Measurements from ENCODE around the gene ACOX2.

GRCh38 chr3:58556001-58556400, 19.0 kb upstream of the ACOX2 start:
- TF ChIP-seq ZC3H10 (CRISPR knock-in tag; IDR thresholded peaks at IDR 0.05) (no peak), ZNF70 (CRISPR knock-in tag; IDR thresholded peaks at IDR 0.05) (no peak), PPARA (CRISPR knock-in tag; IDR thresholded peaks at IDR 0.05; ENCODE audit: borderline replicate concordance) (no peak), CSDC2 (CRISPR knock-in tag; IDR thresholded peaks at IDR 0.05) (no peak), OSR1 (CRISPR knock-in tag; IDR thresholded peaks at IDR 0.05) (no peak), PATZ1 (CRISPR knock-in tag; IDR thresholded peaks at IDR 0.05; ENCODE audit: borderline replicate concordance) (no peak), BACH2 (CRISPR knock-in tag; IDR thresholded peaks at IDR 0.05; ENCODE audit: borderline replicate concordance) (no peak), ZNF8 (CRISPR knock-in tag; IDR thresholded peaks at IDR 0.05) (no peak), GLIS3 (CRISPR knock-in tag; IDR thresholded peaks at IDR 0.05) (no peak)
- TF ChIP-seq, protein P1, sequence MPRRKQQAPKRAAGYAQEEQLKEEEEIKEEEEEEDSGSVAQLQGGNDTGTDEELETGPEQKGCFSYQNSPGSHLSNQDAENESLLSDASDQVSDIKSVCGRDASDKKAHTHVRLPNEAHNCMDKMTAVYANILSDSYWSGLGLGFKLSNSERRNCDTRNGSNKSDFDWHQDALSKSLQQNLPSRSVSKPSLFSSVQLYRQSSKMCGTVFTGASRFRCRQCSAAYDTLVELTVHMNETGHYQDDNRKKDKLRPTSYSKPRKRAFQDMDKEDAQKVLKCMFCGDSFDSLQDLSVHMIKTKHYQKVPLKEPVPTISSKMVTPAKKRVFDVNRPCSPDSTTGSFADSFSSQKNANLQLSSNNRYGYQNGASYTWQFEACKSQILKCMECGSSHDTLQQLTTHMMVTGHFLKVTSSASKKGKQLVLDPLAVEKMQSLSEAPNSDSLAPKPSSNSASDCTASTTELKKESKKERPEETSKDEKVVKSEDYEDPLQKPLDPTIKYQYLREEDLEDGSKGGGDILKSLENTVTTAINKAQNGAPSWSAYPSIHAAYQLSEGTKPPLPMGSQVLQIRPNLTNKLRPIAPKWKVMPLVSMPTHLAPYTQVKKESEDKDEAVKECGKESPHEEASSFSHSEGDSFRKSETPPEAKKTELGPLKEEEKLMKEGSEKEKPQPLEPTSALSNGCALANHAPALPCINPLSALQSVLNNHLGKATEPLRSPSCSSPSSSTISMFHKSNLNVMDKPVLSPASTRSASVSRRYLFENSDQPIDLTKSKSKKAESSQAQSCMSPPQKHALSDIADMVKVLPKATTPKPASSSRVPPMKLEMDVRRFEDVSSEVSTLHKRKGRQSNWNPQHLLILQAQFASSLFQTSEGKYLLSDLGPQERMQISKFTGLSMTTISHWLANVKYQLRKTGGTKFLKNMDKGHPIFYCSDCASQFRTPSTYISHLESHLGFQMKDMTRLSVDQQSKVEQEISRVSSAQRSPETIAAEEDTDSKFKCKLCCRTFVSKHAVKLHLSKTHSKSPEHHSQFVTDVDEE (CRISPR knock-in tag; IDR thresholded peaks at IDR 0.05) = no peak

Measured in SK-N-SH treated with all-trans-retinoic acid at 6 μM for 48 hours (cell line).